Neuronal stem cell (in vitro differentiated cells): ENCODE data around the gene KCNK15.

Source experiments
- DNase-seq: peaks from one replicate; pipeline ENCODE4 v3.0.0-alpha.2; 2013; ENCODE audit warnings: low spot score
- H2AFZ ChIP-seq: one replicate; pipeline ENCODE4 v1.6.1; 2013; ENCODE audit warnings: mild to moderate bottlenecking, low read length, inconsistent platforms
- H2AK5ac ChIP-seq: 2 replicates; pipeline ENCODE4 v1.6.1; 2013; ENCODE audit warnings: low read depth, mild to moderate bottlenecking, inconsistent platforms, low read length, moderate library complexity, mixed read lengths
- H2BK120ac ChIP-seq: 2 replicates; pipeline ENCODE4 v1.6.1; 2013; ENCODE audit warnings: low read depth, mild to moderate bottlenecking, inconsistent platforms, low read length, moderate library complexity, mixed read lengths
- H2BK12ac ChIP-seq: one replicate; pipeline ENCODE4 v1.6.1; 2013; ENCODE audit warnings: low read length, inconsistent platforms
- H2BK15ac ChIP-seq: 2 replicates; pipeline ENCODE4 v1.6.1; 2013; ENCODE audit warnings: mild to moderate bottlenecking, low read length, inconsistent platforms, mixed read lengths
- H2BK5ac ChIP-seq: one replicate; pipeline ENCODE4 v1.6.1; 2013; ENCODE audit warnings: inconsistent platforms, mild to moderate bottlenecking, low read length, moderate library complexity
- H3K14ac ChIP-seq: one replicate; pipeline ENCODE4 v1.6.1; 2013; ENCODE audit warnings: low read length, inconsistent platforms
- H3K18ac ChIP-seq: 2 replicates; pipeline ENCODE4 v1.6.1; 2013; ENCODE audit warnings: low read length, inconsistent platforms
- H3K23ac ChIP-seq: 2 replicates; pipeline ENCODE4 v1.6.1; 2013; ENCODE audit warnings: low read depth, mild to moderate bottlenecking, mixed read lengths, low read length, inconsistent platforms; ENCODE audit not compliant: poor library complexity
- H3K27ac ChIP-seq: replicated peaks from 3 replicates; pipeline ENCODE4 v1.5.1; 2013; ENCODE audit warnings: low read length, inconsistent platforms
- H3K27me3 ChIP-seq, 3 experiments: 2 replicates each; pipeline ENCODE4 v1.6.1; 2013; ENCODE audit warnings: low read length in 3 of 3, mild to moderate bottlenecking in 2 of 3, inconsistent platforms in 1 of 3, low read depth in 1 of 3, mixed read lengths in 1 of 3, moderate library complexity in 1 of 3; ENCODE audit not compliant: control insufficient read depth in 3 of 3, insufficient read depth in 3 of 3
- H3K36me3 ChIP-seq, 2 donors: replicated peaks in 1 of 2; 2 replicates each; pipeline ENCODE4 v1.6.1; 2013; ENCODE audit warnings: low read length in 2 of 2; ENCODE audit not compliant: control insufficient read depth in 2 of 2, insufficient read depth in 2 of 2
- H3K4ac ChIP-seq: 2 replicates; pipeline ENCODE4 v1.6.1; 2013; ENCODE audit warnings: inconsistent platforms, mild to moderate bottlenecking, low read length, moderate library complexity
- H3K4me1 ChIP-seq, 2 donors: 1 replicate in 1 of 2; 2 replicates in 1 of 2; pipeline ENCODE4 v1.6.1; 2013; ENCODE audit warnings: low read length in 2 of 2, low read depth in 1 of 2; ENCODE audit not compliant: control insufficient read depth in 2 of 2, insufficient read depth in 1 of 2
- H3K4me2 ChIP-seq: one replicate; pipeline ENCODE4 v1.6.1; 2013; ENCODE audit warnings: mild to moderate bottlenecking, low read length, inconsistent platforms; ENCODE audit not compliant: insufficient read depth, poor library complexity, severe bottlenecking
- H3K4me3 ChIP-seq, 2 donors: 2 replicates each; pipeline ENCODE4 v1.5.1; 2013; ENCODE audit warnings: low read length in 2 of 2, mild to moderate bottlenecking in 2 of 2, inconsistent platforms in 1 of 2, moderate library complexity in 1 of 2
- H3K79me1 ChIP-seq: one replicate; pipeline ENCODE4 v1.6.1; 2013; ENCODE audit warnings: low read depth, mild to moderate bottlenecking, inconsistent platforms, low read length, moderate library complexity
- H3K9ac ChIP-seq: one replicate; pipeline ENCODE4 v1.6.1; 2013; ENCODE audit warnings: mild to moderate bottlenecking, low read depth, low read length, inconsistent platforms; ENCODE audit not compliant: poor library complexity
- H3K9me3 ChIP-seq, 2 donors: replicated peaks in 1 of 2; 2 replicates each; pipeline versions ENCODE3 to v1.6.1; 2013; ENCODE audit warnings: low read length in 2 of 2, mild to moderate bottlenecking in 2 of 2, inconsistent platforms in 1 of 2, low read depth in 1 of 2, mixed read lengths in 1 of 2, moderate library complexity in 1 of 2; ENCODE audit not compliant: control insufficient read depth in 2 of 2, insufficient read depth in 1 of 2
- H4K8ac ChIP-seq: one replicate; pipeline ENCODE4 v1.6.1; 2013; ENCODE audit warnings: low read depth, mild to moderate bottlenecking, inconsistent platforms, low read length, moderate library complexity
- H4K91ac ChIP-seq: one replicate; pipeline ENCODE4 v1.6.1; 2013; ENCODE audit warnings: low read length, low read depth, mild to moderate bottlenecking, inconsistent platforms; ENCODE audit not compliant: poor library complexity
- WGBS, 2 donors: extraction: QIAGEN DNeasy Blood & Tissue Kit; methylation state at CpG; one replicate each; pipeline ENCODE4 v1.1.7; 2013; ENCODE audit warnings: missing lambda C conversion rate in 2 of 2, mixed read lengths in 1 of 2; ENCODE audit not compliant: insufficient read length in 2 of 2, insufficient replicate concordance in 1 of 2; ENCODE audit errors: extremely low coverage in 2 of 2; 5-methylcytosine and 5-hydroxymethylcytosine counted together

The KCNK15 gene

GRCh38 chr20:44784688-44785087 is 39.0 kb downstream of the KCNK15 start:
- Histone ChIP-seq H3K4me3 (no peak overlapping the region), H2AFZ (no peak overlapping the region), H3K14ac (peak overlapping the region; percentile 23), H3K36me3 (no peaks in the 10 kb centered on the region), H3K4me1 (no peaks in the 10 kb centered on the region), H3K27me3 (no peaks in the 10 kb centered on the region), H2BK120ac (no peak overlapping the region), H2BK15ac (no peak overlapping the region), H2BK5ac (no peak overlapping the region), H3K4ac (no peak overlapping the region), H3K9me3 (no peaks in the 10 kb centered on the region), H2BK12ac (no peak overlapping the region), H4K8ac (no peak overlapping the region), H3K18ac (no peak overlapping the region), H2AK5ac (no peak overlapping the region), H3K9ac (no peak overlapping the region), H3K4me2 (no peak overlapping the region), H3K79me1 (no peaks in the 10 kb centered on the region), H4K91ac (no peak overlapping the region), H3K23ac (no peak overlapping the region), H3K27ac (no peak overlapping the region)
- WGBS, 2 donors, result no CpG with 5 or more reads among the region's 1 CpG
- no peak for DNase-seq

- no CpG with 5 or more reads among the region's 1 CpG for WGBS, 2 donors
- no peak overlapping the region for H4K91ac ChIP-seq
Measured at GRCh38 chr20:44785768-44786167, 40.1 kb downstream of the KCNK15 start.

GRCh38 chr20:44787299-44787698 is 41.6 kb downstream of the KCNK15 start:
- Histone ChIP-seq H2AK5ac (no peak overlapping the region), H3K9ac (no peak overlapping the region), H3K79me1 (no peaks in the 10 kb centered on the region), H3K4ac (no peak overlapping the region), H3K36me3 (no peaks in the 10 kb centered on the region), H3K4me3 (no peak overlapping the region), H2BK12ac (no peak overlapping the region), H3K9me3 (no peaks in the 10 kb centered on the region), H4K91ac (no peak overlapping the region), H2AFZ (no peak overlapping the region), H3K18ac (no peak overlapping the region), H2BK15ac (no peak overlapping the region), H3K27me3 (peaks cover 0 to 6% (median 0%) of the 10 kb centered on the region in 3 experiments), H4K8ac (no peak overlapping the region), H3K14ac (no peak overlapping the region), H3K4me1 (no peaks in the 10 kb centered on the region), H3K23ac (no peak overlapping the region), H3K27ac (no peak overlapping the region), H3K4me2 (no peak overlapping the region), H2BK5ac (no peak overlapping the region), H2BK120ac (no peak overlapping the region)
- WGBS, 2 donors, result no CpG with 5 or more reads among the region's 7 CpGs
- DNase-seq, result no peak

More at GRCh38 chr20:44785768-44786167, 40.1 kb downstream of the KCNK15 start:
- no peak overlapping the region for H3K9ac ChIP-seq
- H3K18ac ChIP-seq, result no peak overlapping the region
- no peaks in the 10 kb centered on the region for H3K27me3 ChIP-seq
- no peak overlapping the region for H2BK12ac ChIP-seq
- no peak overlapping the region for H3K14ac ChIP-seq
- H3K9me3 ChIP-seq, result no peaks in the 10 kb centered on the region
- H2AFZ ChIP-seq, result no peak overlapping the region
- no peak overlapping the region for H2BK5ac ChIP-seq
- no peak overlapping the region for H2BK120ac ChIP-seq
- no peak overlapping the region for H2BK15ac ChIP-seq
- H3K4me1 ChIP-seq, result no peaks in the 10 kb centered on the region
- H3K36me3 ChIP-seq, result no peaks in the 10 kb centered on the region
- no peak overlapping the region for H3K4me2 ChIP-seq
- no peak overlapping the region for H2AK5ac ChIP-seq
- H3K23ac ChIP-seq, result no peak overlapping the region
- H4K8ac ChIP-seq, result no peak overlapping the region
- no peaks in the 10 kb centered on the region for H3K79me1 ChIP-seq
- H3K27ac ChIP-seq, result no peak overlapping the region
- H3K4me3 ChIP-seq, result no peak overlapping the region
- DNase-seq, result no peak
- H3K4ac ChIP-seq, result no peak overlapping the region

- no CpG with 5 or more reads among the region's 10 CpGs for WGBS, 2 donors
- H2AFZ ChIP-seq, result no peak overlapping the region
- peaks cover 0 to 6% (median 0%) of the 10 kb centered on the region in 3 experiments for H3K27me3 ChIP-seq
- H2BK120ac ChIP-seq, result no peak overlapping the region
- no peaks in the 10 kb centered on the region for H3K36me3 ChIP-seq
- no peaks in the 10 kb centered on the region for H3K79me1 ChIP-seq
- no peaks in the 10 kb centered on the region for H3K9me3 ChIP-seq
- no peak overlapping the region for H3K14ac ChIP-seq
- no peak overlapping the region for H3K4ac ChIP-seq
- H3K23ac ChIP-seq, result no peak overlapping the region
- DNase-seq, result no peak
- no peak overlapping the region for H4K91ac ChIP-seq
- H3K9ac ChIP-seq, result no peak overlapping the region
- no peak overlapping the region for H3K4me3 ChIP-seq
- H2AK5ac ChIP-seq, result no peak overlapping the region
- H3K18ac ChIP-seq, result no peak overlapping the region
- H2BK12ac ChIP-seq, result no peak overlapping the region
- no peak overlapping the region for H3K4me2 ChIP-seq
- no peak overlapping the region for H2BK15ac ChIP-seq
- no peaks in the 10 kb centered on the region for H3K4me1 ChIP-seq
- no peak overlapping the region for H3K27ac ChIP-seq
- no peak overlapping the region for H2BK5ac ChIP-seq
- no peak overlapping the region for H4K8ac ChIP-seq
Measured at GRCh38 chr20:44788706-44789456, 43.2 kb downstream of the KCNK15 start.
